GM21360 (cell line): ENCODE results near the gene PAXIP1.
A peak's percentile ranks its signal among the peaks of the same experiment; 100 is the strongest.

Source experiments
- ATAC-seq: cut with Tn5 transposase; IDR thresholded peaks from one replicate; pipeline ENCODE4 v1.9.1; 2021; ENCODE audit warnings: mild to moderate bottlenecking, moderate library complexity; ENCODE audit not compliant: unreplicated experiment

Gene PAXIP1

GRCh38 chr7:154914308-154914995 is 88.5 kb downstream of the PAXIP1 start:
- no peak for ATAC-seq

- ATAC-seq = peak; percentile 98
Measured at GRCh38 chr7:154913638-154914307, 89.2 kb downstream of the PAXIP1 start.

GRCh38 chr7:154912871-154913637 is 89.9 kb downstream of the PAXIP1 start:
- ATAC-seq = no peak

GRCh38 chr7:154911862-154912455 is 91.0 kb downstream of the PAXIP1 start:
- ATAC-seq = no peak

- no peak for ATAC-seq
Measured at GRCh38 chr7:154911411-154911810, 91.5 kb downstream of the PAXIP1 start.

GRCh38 chr7:154910977-154911376 is 91.9 kb downstream of the PAXIP1 start:
- no peak for ATAC-seq

GRCh38 chr7:154910125-154910524 is 92.8 kb downstream of the PAXIP1 start:
- ATAC-seq = no peak

GRCh38 chr7:154909241-154910105 is 93.5 kb downstream of the PAXIP1 start:
- no peak for ATAC-seq

GRCh38 chr7:154907651-154908620 is 95.0 kb downstream of the PAXIP1 start:
- no peak for ATAC-seq

- no peak for ATAC-seq
Measured at GRCh38 chr7:154906736-154907355, 96.1 kb downstream of the PAXIP1 start.

- no peak for ATAC-seq
Measured at GRCh38 chr7:154906201-154906600, 96.7 kb downstream of the PAXIP1 start.

- ATAC-seq = no peak
Measured at GRCh38 chr7:154905615-154906014, 97.3 kb downstream of the PAXIP1 start.

GRCh38 chr7:154905146-154905545 is 97.8 kb downstream of the PAXIP1 start:
- ATAC-seq = no peak

- no peak for ATAC-seq
Measured at GRCh38 chr7:154903083-154903731, 99.7 kb downstream of the PAXIP1 start.

- ATAC-seq = no peak
Measured at GRCh38 chr7:154902600-154903082, 100.3 kb downstream of the PAXIP1 start.

- no peak for ATAC-seq
Measured at GRCh38 chr7:154899862-154900261, 103.1 kb downstream of the PAXIP1 start.

- no peak for ATAC-seq
Measured at GRCh38 chr7:154898973-154899855, 103.7 kb downstream of the PAXIP1 start.
